K562 (cell line): Measurements from ENCODE around the gene KRTAP5-6.

Source experiments
- CTCF ChIP-seq, 3 experiments: IDR thresholded peaks in 2 of 3; conservative IDR thresholded peaks in 1 of 3; 2 replicates each; pipeline ENCODE4 v1.5.1; 2011 to 2012; ENCODE audit warnings: low read length in 3 of 3, mild to moderate bottlenecking in 3 of 3, control low read depth in 2 of 3, improper control_type of control experiment in 1 of 3, inconsistent platforms in 1 of 3, low read depth in 1 of 3, mixed read lengths in 1 of 3, moderate library complexity in 1 of 3; ENCODE audit not compliant: insufficient read depth in 2 of 3
- ETV6 ChIP-seq, 3 experiments: fragments of 150-350 bp in 1 of 3; sonication (generic) in 1 of 3; formaldehyde crosslinking in 1 of 3; IDR thresholded peaks; 2 replicates each; pipeline versions ENCODE4 v1.6.1 to v1.8.0; 2014 to 2022; ENCODE audit warnings: borderline replicate concordance in 2 of 3, low read depth in 2 of 3, antibody characterized with exemption in 1 of 3, low read length in 1 of 3, mild to moderate bottlenecking in 1 of 3, missing genetic modification reagents in 1 of 3
- NKRF ChIP-seq: fragments of 450-650 bp; IDR thresholded peaks from 2 replicates; pipeline ENCODE4 v1.6.1; 2016; ENCODE audit warnings: borderline replicate concordance
- NR2F6 ChIP-seq: fragments of 450-650 bp; formaldehyde crosslinking; IDR thresholded peaks from 2 replicates; pipeline ENCODE4 v1.4.0; 2020; ENCODE audit warnings: mild to moderate bottlenecking
- POLR2A ChIP-seq: fragments of 450-650 bp; conservative IDR thresholded peaks from 2 replicates; pipeline ENCODE4 v1.6.1; 2016
- RAD51 ChIP-seq: fragments of 450-650 bp; IDR thresholded peaks from 2 replicates; pipeline ENCODE4 v1.7.1; 2016; ENCODE audit warnings: low read depth, mild to moderate bottlenecking, borderline replicate concordance
- ZBTB40 ChIP-seq, 2 experiments: fragments of 450-650 bp in 1 of 2; sonication (generic) in 1 of 2; formaldehyde crosslinking in 1 of 2; IDR thresholded peaks; 2 replicates each; pipeline versions ENCODE4 v1.7.1 to v1.9.0; 2016 to 2022; ENCODE audit warnings: inconsistent platforms in 1 of 2, mild to moderate bottlenecking in 1 of 2, missing genetic modification reagents in 1 of 2

DNA sequence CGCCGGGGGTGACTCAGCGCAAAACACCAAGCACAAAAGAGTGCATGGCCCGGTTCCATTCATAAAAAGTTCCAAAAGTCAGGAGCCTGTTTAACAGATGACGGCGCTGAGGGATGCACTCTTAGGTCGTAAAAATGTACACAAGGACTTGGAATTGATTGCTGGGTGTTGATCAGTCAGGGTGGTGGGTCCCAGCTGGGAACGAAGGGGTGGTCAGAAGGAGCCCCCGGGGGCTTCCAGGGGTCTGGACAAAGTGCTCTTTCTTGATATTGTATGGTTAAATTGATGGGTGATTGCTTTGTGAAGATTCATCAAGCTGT is 32.7 kb downstream of the KRTAP5-6 start:
- no peak for TF ChIP-seq NR2F6 (CRISPR knock-in tag)
- no peak for TF ChIP-seq CTCF (IDR thresholded peaks at IDR 0.05 in 2 of 3, conservative IDR thresholded peaks at IDR 0.05 in 1 of 3; ENCODE audit: insufficient read depth in 2 of 3, low read depth in 1 of 3, low read length in 3 of 3)
- TF ChIP-seq ETV6 (IDR thresholded peaks at IDR 0.05; ENCODE audit: borderline replicate concordance in 1 of 2, low read depth in 2 of 2, low read length in 1 of 2), result no peak
- no peak for TF ChIP-seq ETV6 (CRISPR knock-in tag; IDR thresholded peaks at IDR 0.05; ENCODE audit: borderline replicate concordance)
- no peak for TF ChIP-seq NKRF
- TF ChIP-seq POLR2A, result no peak
- TF ChIP-seq RAD51, result no peak
- no peak for TF ChIP-seq ZBTB40 (IDR thresholded peaks at IDR 0.05)
- TF ChIP-seq ZBTB40 (CRISPR knock-in tag; IDR thresholded peaks at IDR 0.05), result no peak
